Esophagus squamous epithelium (tissue), 5 donors: Measurements from ENCODE around the gene MLPH. TPM values are rescaled to one million over a fixed set of nuclear protein-coding genes. Genes with fewer than 3 reads are reported as not detected.

Experiments
- DNase-seq: peaks from one replicate; lab custom pipeline; 2025; lab: John Stamatoyannopoulos, UW
- H3K27ac ChIP-seq, 4 donors: fragments of 200-600 bp; sonication (generic); one replicate each; pipeline ENCODE4 v1.5.1; 2016 to 2019; ENCODE audit warnings: mild to moderate bottlenecking in 1 of 4
- H3K27me3 ChIP-seq, 4 donors: fragments of 200-600 bp; sonication (generic); 1 replicate in 3 of 4; 2 replicates in 1 of 4; pipeline versions ENCODE4 v1.5.1 to v1.6.0; 2017 to 2021; ENCODE audit warnings: antibody characterized with exemption in 1 of 4
- H3K36me3 ChIP-seq, 3 donors: fragments of 200-600 bp; sonication (generic); one replicate each; pipeline ENCODE4 v1.5.1; 2016 to 2019
- H3K4me1 ChIP-seq, 3 donors: fragments of 200-600 bp; sonication (generic); one replicate each; pipeline ENCODE4 v1.5.1; 2017 to 2019
- H3K4me3 ChIP-seq, 4 donors: fragments of 200-600 bp; sonication (generic); 1 replicate in 3 of 4; 2 replicates in 1 of 4; pipeline ENCODE4 v1.5.1; 2016 to 2019; ENCODE audit warnings: mild to moderate bottlenecking in 2 of 4, moderate library complexity in 1 of 4
- H3K9me3 ChIP-seq, 3 donors: fragments of 200-600 bp; sonication (generic); one replicate each; pipeline ENCODE4 v1.5.1; 2016 to 2019
- CTCF ChIP-seq, 6 experiments: fragments of 450-650 bp in 4 of 6; fragments of 200-600 bp in 2 of 6; sonication (generic) in 2 of 6; IDR thresholded peaks; one replicate each; pipeline ENCODE4 v1.5.1; 2016 to 2019; ENCODE audit warnings: antibody characterized with exemption in 6 of 6, mild to moderate bottlenecking in 4 of 6, moderate library complexity in 4 of 6
- POLR2A ChIP-seq, 4 donors: fragments of 450-650 bp; IDR thresholded peaks; one replicate each; pipeline ENCODE4 v1.6.1; 2017; ENCODE audit warnings: antibody characterized with exemption in 4 of 4, mild to moderate bottlenecking in 4 of 4, moderate library complexity in 3 of 4
- WGBS, 2 donors: methylation state at CpG; one replicate each; pipeline ENCODE4 v1.1.5; 2018; 5-methylcytosine and 5-hydroxymethylcytosine counted together
- intact Hi-C: fragments of 100-400 bp; cut with DNase I; formaldehyde crosslinking; loops from one replicate; pipeline ENCODE4 v1.15.0; 2022
- total RNA-seq, 4 donors: library from RNA; depleted of rRNA; stranded (reverse); fragments of >200 nt; gene quantifications; one replicate each; pipeline ENCODE4 v1.1.0, GENCODE V29; 2016
- donor health status: DM: yes; HTN: yes; CAD: no.

Gene MLPH
- total RNA-seq, 4 donors from 2014 or later = 1.8 to 10.5 (median 7.6) TPM

GRCh38 chr2:237576974-237577373 lies 89.9 kb downstream of the MLPH start:
- Histone ChIP-seq H3K27me3 (no peaks in the 10 kb centered on the region), H3K9me3 (no peaks in the 10 kb centered on the region), H3K4me1 (peaks cover 8 to 40% (median 25%) of the 10 kb centered on the region in 3 donors), H3K4me3 (no peak overlapping the region), H3K27ac (no peak overlapping the region), H3K36me3 (no peaks in the 10 kb centered on the region)
- no peak for DNase-seq
- 93 to 100% methylated on average over 6 to 7 of the region's 9 CpGs for WGBS, 2 donors
- intact Hi-C loops = no loop called here
- no peak for TF ChIP-seq POLR2A (IDR thresholded peaks at IDR 0.05)
- no peak for TF ChIP-seq CTCF (IDR thresholded peaks at IDR 0.05)

- peaks cover 10 to 40% (median 25%) of the 10 kb centered on the region in 3 donors for H3K4me1 ChIP-seq
- DNase-seq = no peak
- TF ChIP-seq POLR2A (IDR thresholded peaks at IDR 0.05) (no peak), CTCF (IDR thresholded peaks at IDR 0.05) (no peak)
- WGBS, 2 donors = 81 to 87% methylated on average over 7 of the region's 10 CpGs
- intact Hi-C loops = no loop called here
- no peaks in the 10 kb centered on the region for H3K27me3 ChIP-seq
- H3K36me3 ChIP-seq = no peaks in the 10 kb centered on the region
- H3K4me3 ChIP-seq = no peak overlapping the region
- H3K27ac ChIP-seq = no peak overlapping the region
- H3K9me3 ChIP-seq = no peaks in the 10 kb centered on the region
Observed at GRCh38 chr2:237577458-237577857, 90.4 kb downstream of the MLPH start.

GRCh38 chr2:237577956-237578870 lies 91.2 kb downstream of the MLPH start:
- no peak for DNase-seq
- WGBS, 2 donors = 89 to 91% methylated on average over 12 to 16 of the region's 26 CpGs
- H3K27me3 ChIP-seq = no peaks in the 10 kb centered on the region
- H3K27ac ChIP-seq = no peak overlapping the region
- H3K36me3 ChIP-seq = no peaks in the 10 kb centered on the region
- peaks cover 10 to 40% (median 25%) of the 10 kb centered on the region in 3 donors for H3K4me1 ChIP-seq
- intact Hi-C loops = no loop called here
- no peak for TF ChIP-seq POLR2A (IDR thresholded peaks at IDR 0.05)
- no peak for TF ChIP-seq CTCF (IDR thresholded peaks at IDR 0.05)
- no peaks in the 10 kb centered on the region for H3K9me3 ChIP-seq
- no peak overlapping the region for H3K4me3 ChIP-seq

GRCh38 chr2:237581326-237581725 lies 94.3 kb downstream of the MLPH start:
- TF ChIP-seq CTCF (IDR thresholded peaks at IDR 0.05) = no peak
- no peak for TF ChIP-seq POLR2A (IDR thresholded peaks at IDR 0.05)
- Histone ChIP-seq H3K36me3 (no peaks in the 10 kb centered on the region), H3K9me3 (no peaks in the 10 kb centered on the region), H3K4me1 (peaks cover 4 to 18% (median 10%) of the 10 kb centered on the region in 3 donors), H3K4me3 (no peak overlapping the region), H3K27me3 (no peaks in the 10 kb centered on the region), H3K27ac (peak overlapping the region in 1 of 4 donors; percentile 55)
- no peak for DNase-seq
- intact Hi-C loops = loop anchor here (10.0 kb wide), 1 partner anchor 163 kb away; no protein-coding TSS in a partner anchor
- 81 to 83% methylated on average over 6 of the region's 6 CpGs for WGBS, 2 donors
